Mesangial cell (primary cell): ENCODE data around the gene PGR. TPM values are rescaled to one million over a fixed set of nuclear protein-coding genes. Genes with fewer than 3 reads are reported as not detected.

Source experiments
- total RNA-seq: library from RNA; depleted of rRNA; stranded (reverse); fragments of >200 nt; gene quantifications from 2 replicates; pipeline ENCODE4 v1.2.3, GENCODE V29; 2015

PGR gene
- under 0.01 and 0.13 TPM in 2 replicates for total RNA-seq

GRCh38 chr11:101129203-101129943 lies at the start of gene PGR:
TSS of gene PGR (minus strand) at chr11:101129813. CDS start at chr11:101129070, 743 bp downstream.

